ENCODE results near the gene OR10A6.
A peak's percentile ranks its signal among the peaks of the same experiment; 100 is the strongest.

OR10A6 gene

GRCh38 chr11:7892840-7893254 is 38.2 kb downstream of the OR10A6 start:
- Histone ChIP-seq H3K36me3 (replicated peaks; ENCODE audit: insufficient read depth, low read length) (no peaks in the 10 kb centered on the region), H4K20me1 (ENCODE audit: insufficient read depth, low read length) (no peaks in the 10 kb centered on the region), H3K27ac (ENCODE audit: low read length) (no peak overlapping the region), H3K4me1 (ENCODE audit: low read length) (no peaks in the 10 kb centered on the region), H3K27me3 (replicated peaks; ENCODE audit: insufficient read depth, low read length) (no peaks in the 10 kb centered on the region), H3K79me2 (ENCODE audit: low read length) (no peaks in the 10 kb centered on the region), H2AFZ (ENCODE audit: low read length) (peak overlapping the region; percentile 64), H3K9ac (ENCODE audit: low read length) (no peak overlapping the region), H3F3A (ENCODE audit: insufficient read depth, low read length) (no peaks in the 10 kb centered on the region), H3K4me3 (ENCODE audit: low read length) (no peak overlapping the region), H3K9me3 (replicated peaks; ENCODE audit: insufficient read depth, low read length) (no peaks in the 10 kb centered on the region), H3K4me2 (ENCODE audit: low read depth, low read length) (no peak overlapping the region), H3K9me2 (replicated peaks; ENCODE audit: insufficient read depth, low read length) (no peaks in the 10 kb centered on the region)
- no peak for TF ChIP-seq EZH2phosphoT487 (IDR thresholded peaks at IDR 0.05; ENCODE audit: low read length)
- TF ChIP-seq EZH2 (optimal IDR thresholded peaks at IDR 0.05; ENCODE audit: low read depth, low read length): no peak
- TF ChIP-seq CTCF (IDR thresholded peaks at IDR 0.05; ENCODE audit: low read length): peak; percentile 71
- peak; percentile 63 for DNase-seq

GRCh38 chr11:7892059-7892699 is 38.9 kb downstream of the OR10A6 start:
- Histone ChIP-seq H3K4me3 (ENCODE audit: low read length) (no peak overlapping the region), H3K9ac (ENCODE audit: low read length) (no peak overlapping the region), H3F3A (ENCODE audit: insufficient read depth, low read length) (no peaks in the 10 kb centered on the region), H3K9me2 (replicated peaks; ENCODE audit: insufficient read depth, low read length) (no peaks in the 10 kb centered on the region), H3K4me2 (ENCODE audit: low read depth, low read length) (no peak overlapping the region), H4K20me1 (ENCODE audit: insufficient read depth, low read length) (no peaks in the 10 kb centered on the region), H3K4me1 (ENCODE audit: low read length) (no peaks in the 10 kb centered on the region), H3K27me3 (replicated peaks; ENCODE audit: insufficient read depth, low read length) (no peaks in the 10 kb centered on the region), H3K27ac (ENCODE audit: low read length) (no peak overlapping the region), H3K9me3 (replicated peaks; ENCODE audit: insufficient read depth, low read length) (no peaks in the 10 kb centered on the region), H3K79me2 (ENCODE audit: low read length) (no peaks in the 10 kb centered on the region), H2AFZ (ENCODE audit: low read length) (0 out of 2 replicates have a peak overlapping the region, but pooled peaks have one; percentile 3), H3K36me3 (replicated peaks; ENCODE audit: insufficient read depth, low read length) (no peaks in the 10 kb centered on the region)
- TF ChIP-seq CTCF (IDR thresholded peaks at IDR 0.05; ENCODE audit: low read length): no peak
- TF ChIP-seq EZH2phosphoT487 (IDR thresholded peaks at IDR 0.05; ENCODE audit: low read length): no peak
- TF ChIP-seq EZH2 (optimal IDR thresholded peaks at IDR 0.05; ENCODE audit: low read depth, low read length): no peak
- DNase-seq: peak; percentile 28

GRCh38 chr11:7890417-7891172 is 40.5 kb downstream of the OR10A6 start:
- no peaks in the 10 kb centered on the region for H3K79me2 ChIP-seq (ENCODE audit: low read length)
- H3K27me3 ChIP-seq (replicated peaks; ENCODE audit: insufficient read depth, low read length): no peaks in the 10 kb centered on the region
- no peak overlapping the region for H3K9ac ChIP-seq (ENCODE audit: low read length)
- H3K9me2 ChIP-seq (replicated peaks; ENCODE audit: insufficient read depth, low read length): no peaks in the 10 kb centered on the region
- no peak overlapping the region for H3K4me3 ChIP-seq (ENCODE audit: low read length)
- H3K36me3 ChIP-seq (replicated peaks; ENCODE audit: insufficient read depth, low read length): no peaks in the 10 kb centered on the region
- 0 out of 2 replicates have a peak overlapping the region, but pooled peaks have one; percentile 5 for H2AFZ ChIP-seq (ENCODE audit: low read length)
- DNase-seq: no peak
- no peak overlapping the region for H3K27ac ChIP-seq (ENCODE audit: low read length)
- H3K4me2 ChIP-seq (ENCODE audit: low read depth, low read length): peak overlapping the region; percentile 10; the same call in 1 of the 2 replicates
- no peaks in the 10 kb centered on the region for H3F3A ChIP-seq (ENCODE audit: insufficient read depth, low read length)
- TF ChIP-seq EZH2 (optimal IDR thresholded peaks at IDR 0.05; ENCODE audit: low read depth, low read length): no peak
- TF ChIP-seq EZH2phosphoT487 (IDR thresholded peaks at IDR 0.05; ENCODE audit: low read length): no peak
- no peak for TF ChIP-seq CTCF (IDR thresholded peaks at IDR 0.05; ENCODE audit: low read length)
- H4K20me1 ChIP-seq (ENCODE audit: insufficient read depth, low read length): no peaks in the 10 kb centered on the region
- no peaks in the 10 kb centered on the region for H3K4me1 ChIP-seq (ENCODE audit: low read length)
- H3K9me3 ChIP-seq (replicated peaks; ENCODE audit: insufficient read depth, low read length): no peaks in the 10 kb centered on the region

Data from MM.1S (cell line).